ENCODE measurements around the gene MYOM3.

GRCh38 chr1:24080131-24080530 is 31.8 kb downstream of the MYOM3 start:
- TF ChIP-seq EP300 (IDR thresholded peaks at IDR 0.05; ENCODE audit: low read depth in 2 of 2, low read length in 2 of 2) (no peak), EP300 (CRISPR knock-in tag; IDR thresholded peaks at IDR 0.05; ENCODE audit: borderline replicate concordance) (no peak), ZFP37 (CRISPR knock-in tag; IDR thresholded peaks at IDR 0.05; ENCODE audit: borderline replicate concordance) (no peak), CTCF (CRISPR knock-in tag; IDR thresholded peaks at IDR 0.05) (no peak), ZSCAN21 (CRISPR knock-in tag; IDR thresholded peaks at IDR 0.05; ENCODE audit: borderline replicate concordance) (no peak), ZNF713 (CRISPR knock-in tag; IDR thresholded peaks at IDR 0.05) (no peak), EED (CRISPR knock-in tag; IDR thresholded peaks at IDR 0.05) (no peak), PCBP2 (optimal IDR thresholded peaks at IDR 0.05; ENCODE audit: low read depth, low read length, poor library complexity, severe bottlenecking) (no peak), POLR2AphosphoS5 (IDR thresholded peaks at IDR 0.05; ENCODE audit: low read depth, low read length) (no peak), MAZ (IDR thresholded peaks at IDR 0.05; ENCODE audit: borderline replicate concordance, low read depth, low read length) (no peak), MAZ (CRISPR knock-in tag; IDR thresholded peaks at IDR 0.05; ENCODE audit: low read depth) (no peak), ZNF121 (CRISPR knock-in tag; IDR thresholded peaks at IDR 0.05) (no peak), POLR2A (IDR thresholded peaks at IDR 0.05; ENCODE audit: insufficient read depth in 1 of 2, low read depth in 2 of 2, low read length in 2 of 2) (no peak), FOSL1 (CRISPR knock-in tag; IDR thresholded peaks at IDR 0.05; ENCODE audit: borderline replicate concordance) (no peak), ZNF44 (CRISPR knock-in tag; IDR thresholded peaks at IDR 0.05) (no peak), MEIS2 (CRISPR knock-in tag; IDR thresholded peaks at IDR 0.05) (no peak)

Data from HepG2 (cell line).